Bronchial epithelial cell (primary cell): Measurements from ENCODE around the gene RAVER2. TPM values are rescaled to one million over a fixed set of nuclear protein-coding genes. Genes with fewer than 3 reads are reported as not detected.

Source experiments
- DNase-seq: peaks from one replicate; pipeline ENCODE4 v3.0.0-alpha.2; 2010; ENCODE audit warnings: low read depth
- FAIRE-seq: peaks from 2 replicates; lab custom pipeline; 2011; peaks lifted over from hg19 to GRCh38; lab: Jason Lieb, UNC
- H3K27me3 ChIP-seq: 2 replicates; pipeline ENCODE4 v1.5.1; 2011; ENCODE audit warnings: low read length; ENCODE audit not compliant: control insufficient read depth, insufficient read depth
- H3K36me3 ChIP-seq: 2 replicates; pipeline ENCODE4 v1.5.1; 2011; ENCODE audit warnings: low read length; ENCODE audit not compliant: control insufficient read depth, insufficient read depth
- H3K4me3 ChIP-seq: 2 replicates; pipeline ENCODE4 v1.5.1; 2011; ENCODE audit warnings: mild to moderate bottlenecking, low read depth, low read length, control low read depth
- total RNA-seq: library from RNA; depleted of rRNA; stranded (reverse); fragments of >200 nt; gene quantifications from 2 replicates; pipeline ENCODE4 v1.2.1, GENCODE V29; 2014
- TF ChIP-seq, protein P1 (sequence below): IDR thresholded peaks from 2 replicates; pipeline ENCODE4 v1.5.1; 2011; ENCODE audit warnings: mild to moderate bottlenecking, moderate library complexity, low read length, control low read depth, inconsistent platforms; ENCODE audit not compliant: insufficient read depth, severe bottlenecking

RAVER2 gene
- total RNA-seq, 1 donor from 2014 or later: 5.3 TPM

DNA sequence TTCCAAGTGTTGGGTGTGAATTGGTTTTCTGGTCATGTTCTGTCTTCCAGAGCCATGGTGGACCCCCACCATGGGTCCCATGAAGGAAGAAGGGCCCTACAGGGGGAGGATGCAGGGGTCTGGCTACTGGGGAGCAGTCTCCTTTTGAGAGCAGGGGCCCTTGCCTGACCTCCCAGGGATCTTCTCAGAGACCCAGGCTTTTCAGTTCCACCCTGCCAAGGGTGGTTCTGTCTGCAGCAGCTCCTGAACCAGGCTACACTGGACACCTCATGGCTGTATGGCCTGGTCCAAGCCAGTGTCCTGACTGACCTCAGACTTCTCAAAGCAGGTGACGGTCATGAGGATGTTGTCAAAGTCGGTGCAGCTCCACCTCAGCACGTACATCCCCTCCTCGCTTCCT lies 112.5 kb downstream of the RAVER2 start:
- no peak for DNase-seq
- TF ChIP-seq, protein P1, sequence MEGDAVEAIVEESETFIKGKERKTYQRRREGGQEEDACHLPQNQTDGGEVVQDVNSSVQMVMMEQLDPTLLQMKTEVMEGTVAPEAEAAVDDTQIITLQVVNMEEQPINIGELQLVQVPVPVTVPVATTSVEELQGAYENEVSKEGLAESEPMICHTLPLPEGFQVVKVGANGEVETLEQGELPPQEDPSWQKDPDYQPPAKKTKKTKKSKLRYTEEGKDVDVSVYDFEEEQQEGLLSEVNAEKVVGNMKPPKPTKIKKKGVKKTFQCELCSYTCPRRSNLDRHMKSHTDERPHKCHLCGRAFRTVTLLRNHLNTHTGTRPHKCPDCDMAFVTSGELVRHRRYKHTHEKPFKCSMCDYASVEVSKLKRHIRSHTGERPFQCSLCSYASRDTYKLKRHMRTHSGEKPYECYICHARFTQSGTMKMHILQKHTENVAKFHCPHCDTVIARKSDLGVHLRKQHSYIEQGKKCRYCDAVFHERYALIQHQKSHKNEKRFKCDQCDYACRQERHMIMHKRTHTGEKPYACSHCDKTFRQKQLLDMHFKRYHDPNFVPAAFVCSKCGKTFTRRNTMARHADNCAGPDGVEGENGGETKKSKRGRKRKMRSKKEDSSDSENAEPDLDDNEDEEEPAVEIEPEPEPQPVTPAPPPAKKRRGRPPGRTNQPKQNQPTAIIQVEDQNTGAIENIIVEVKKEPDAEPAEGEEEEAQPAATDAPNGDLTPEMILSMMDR: no peak
- Histone ChIP-seq H3K36me3 (peaks cover 21% of the 10 kb centered on the region), H3K4me3 (no peak overlapping the region), H3K27me3 (no peaks in the 10 kb centered on the region)
- no peak for FAIRE-seq

DNA sequence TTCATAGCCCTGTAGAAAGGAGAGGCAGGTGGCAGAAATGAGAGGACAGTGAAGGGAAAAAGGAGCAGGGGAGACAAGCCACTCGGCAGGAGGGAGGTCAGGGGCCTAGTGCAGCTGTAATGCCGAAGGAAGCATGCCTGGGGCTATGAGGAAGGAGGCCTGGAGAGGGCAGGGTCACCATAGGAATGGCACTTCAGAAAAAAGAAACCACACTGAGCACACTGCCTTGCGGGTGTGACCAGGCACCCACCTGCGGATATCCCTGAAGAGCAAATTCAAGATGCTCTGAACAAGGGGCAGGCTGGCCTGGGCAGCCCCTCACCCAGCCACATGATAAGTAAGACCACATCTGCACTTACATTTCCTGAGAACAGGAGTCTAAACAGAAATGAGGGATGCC lies 116.7 kb downstream of the RAVER2 start:
- no peak for FAIRE-seq
- Histone ChIP-seq H3K4me3 (no peak overlapping the region), H3K27me3 (no peaks in the 10 kb centered on the region), H3K36me3 (peaks cover 12% of the 10 kb centered on the region)
- TF ChIP-seq, protein P1: no peak
- no peak for DNase-seq

DNA sequence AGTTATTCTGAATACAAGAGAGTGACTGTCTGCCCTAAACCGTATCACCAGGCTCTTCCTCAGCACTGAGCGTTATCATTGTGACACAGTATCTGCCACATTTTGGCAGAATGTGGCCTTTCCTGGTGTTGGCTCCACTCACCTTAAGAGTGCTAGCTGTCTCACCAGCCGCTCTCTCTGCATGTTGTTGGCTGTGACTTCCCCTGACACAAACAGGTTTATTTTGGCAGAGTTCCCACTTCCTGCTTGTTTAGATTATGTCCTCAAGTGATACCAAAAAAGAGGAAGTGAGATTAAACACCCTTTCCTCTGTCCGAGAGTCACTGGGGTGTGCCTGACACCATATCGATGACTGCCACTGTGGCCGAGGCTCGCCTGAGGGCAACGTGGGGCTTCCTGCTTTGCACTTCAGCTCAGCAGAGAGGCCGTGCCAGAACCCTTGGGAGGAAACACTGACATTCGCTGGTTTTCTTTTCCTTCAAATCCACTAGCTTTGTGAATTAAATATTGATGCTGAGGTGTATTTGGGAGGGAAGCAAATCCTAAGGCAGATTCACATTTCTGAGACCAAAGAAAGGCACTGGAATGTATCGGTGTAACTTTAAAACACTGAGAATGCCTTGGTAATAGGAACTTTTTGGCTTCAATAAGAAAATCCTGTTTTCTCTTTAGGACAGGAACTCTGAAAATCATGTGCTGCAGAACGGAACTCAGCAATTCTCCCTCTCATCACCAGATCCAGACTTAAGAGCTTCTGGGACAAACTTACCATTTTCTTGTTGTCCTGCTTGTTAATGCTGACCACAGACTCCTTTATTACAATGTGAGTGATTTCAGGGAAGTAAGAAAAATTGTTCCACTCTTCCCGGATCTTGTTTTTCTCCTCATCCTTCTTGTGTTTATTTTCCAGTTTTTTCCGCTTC lies 119.4 kb downstream of the RAVER2 start:
- FAIRE-seq: no peak
- Histone ChIP-seq H3K36me3 (peaks cover 10% of the 10 kb centered on the region), H3K4me3 (no peak overlapping the region), H3K27me3 (no peaks in the 10 kb centered on the region)
- peak; percentile 68 for DNase-seq
- TF ChIP-seq, protein P1: no peak

DNA sequence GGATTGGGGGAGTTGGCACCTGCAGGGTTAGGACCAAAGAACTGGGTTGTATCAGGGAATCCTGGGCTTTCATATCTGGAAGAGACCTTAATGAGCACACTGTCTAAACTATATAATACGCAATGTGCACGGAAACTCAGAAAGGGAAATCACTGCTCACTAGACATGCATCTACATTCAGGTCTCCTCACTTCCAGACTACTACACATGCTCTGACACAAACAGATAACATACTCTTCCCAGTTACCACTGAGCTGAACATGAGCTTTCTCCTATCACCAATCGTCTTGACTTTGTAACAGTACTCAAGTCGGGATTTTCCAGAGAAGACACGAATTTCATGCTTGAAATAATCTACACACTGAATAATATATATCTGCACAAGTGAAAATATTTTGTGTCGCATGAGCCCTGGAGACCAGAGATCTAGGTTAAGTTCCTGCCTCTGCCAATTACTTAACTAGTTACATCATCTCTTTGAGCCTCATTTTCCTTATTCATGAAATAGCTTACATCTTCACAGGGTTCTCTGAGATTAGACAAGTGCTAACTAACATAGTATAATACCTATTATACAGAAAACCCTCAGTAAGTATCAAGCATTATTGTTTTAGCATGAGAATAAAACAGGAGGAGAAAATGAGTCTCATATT lies 120.4 kb downstream of the RAVER2 start:
- no peak for DNase-seq
- Histone ChIP-seq H3K36me3 (peaks cover 8% of the 10 kb centered on the region), H3K27me3 (no peaks in the 10 kb centered on the region), H3K4me3 (no peak overlapping the region)
- FAIRE-seq: no peak
- TF ChIP-seq, protein P1: no peak

DNA sequence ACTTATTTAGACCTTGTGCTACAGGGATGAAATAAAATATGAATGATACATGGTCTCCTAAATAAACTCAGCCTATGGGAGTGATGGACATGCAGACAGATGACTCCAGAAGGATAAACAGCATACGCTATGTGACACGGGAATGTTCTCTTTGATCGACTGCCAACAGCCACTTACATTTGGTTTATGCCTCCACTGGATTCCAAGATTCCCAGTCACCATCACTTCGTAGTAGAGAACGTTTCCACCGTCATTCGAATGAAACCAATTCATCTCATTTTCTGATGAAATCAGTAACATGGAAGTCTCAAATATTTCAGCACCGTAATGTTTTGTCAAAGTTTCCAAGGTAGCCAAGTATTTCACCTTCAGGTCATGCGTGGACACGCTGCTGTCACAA lies 121.8 kb downstream of the RAVER2 start:
- H3K36me3 ChIP-seq: peaks cover 9% of the 10 kb centered on the region
- TF ChIP-seq, protein P1: no peak
- no peaks in the 10 kb centered on the region for H3K27me3 ChIP-seq
- H3K4me3 ChIP-seq: no peak overlapping the region
- FAIRE-seq: no peak
- DNase-seq: no peak
